ENCODE results near the gene ENTPD6.

GRCh38 chr20:25205277-25206062, 10.0 kb downstream of the ENTPD6 start:
- TF ChIP-seq EZH2 (IDR thresholded peaks at IDR 0.05; ENCODE audit: insufficient read depth, poor library complexity, severe bottlenecking) (no peak), EZH2phosphoT487 (IDR thresholded peaks at IDR 0.05; ENCODE audit: insufficient read depth, low read depth) (no peak)
